ENCODE results near the gene ANKRD52. TPM values are rescaled to one million over a fixed set of nuclear protein-coding genes. Genes with fewer than 3 reads are reported as not detected.
A peak's percentile ranks its signal among the peaks of the same experiment; 100 is the strongest.

Gene ANKRD52
- total RNA-seq, 1 donor: 18.8 TPM

DNA sequence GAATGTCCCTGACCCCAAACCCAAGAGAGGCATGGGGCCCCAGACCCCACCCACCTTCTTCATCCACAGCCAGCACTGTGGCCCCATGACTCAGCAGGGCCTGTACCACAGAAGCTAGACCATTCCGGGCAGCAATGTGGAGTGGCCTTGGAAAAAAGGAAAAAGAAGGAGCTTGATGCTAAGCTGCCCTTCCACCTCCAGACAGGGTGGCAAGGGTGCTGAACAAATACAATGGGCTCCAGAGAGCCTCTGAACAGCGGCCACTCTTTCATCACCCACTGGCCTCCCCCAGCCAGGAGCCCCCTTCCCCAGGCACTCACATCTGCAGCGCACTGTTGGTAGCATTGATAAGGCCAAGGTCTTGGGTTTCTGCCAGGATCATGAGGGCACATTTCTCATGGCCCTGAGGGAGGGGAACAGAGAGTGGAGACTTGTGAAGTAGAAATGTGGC lies 14.4 kb downstream of the ANKRD52 start:
- no peak overlapping the region for H3K4me3 ChIP-seq (ENCODE audit: insufficient read depth, low read length)
- no peaks in the 10 kb centered on the region for H3K9me3 ChIP-seq (ENCODE audit: low read depth, low read length)
- DNase-seq (ENCODE audit: insufficient read length, low spot score, missing footprints): peak; percentile 88
- peaks cover 9% of the 10 kb centered on the region for H3K79me2 ChIP-seq (ENCODE audit: insufficient read depth, low read length)
- H3K27me3 ChIP-seq (ENCODE audit: insufficient read depth, low read length): no peaks in the 10 kb centered on the region
- no peak overlapping the region for H2AFZ ChIP-seq (ENCODE audit: low read length)
- peaks cover 7% of the 10 kb centered on the region for H3K4me1 ChIP-seq (ENCODE audit: insufficient read depth, low read length)
- H4K20me1 ChIP-seq (ENCODE audit: insufficient read depth, low read length): peaks cover 56% of the 10 kb centered on the region
- H3K36me3 ChIP-seq (ENCODE audit: insufficient read depth, low read length): peaks cover 86% of the 10 kb centered on the region
- H3K4me2 ChIP-seq (ENCODE audit: insufficient read depth, low read length): no peak overlapping the region
- TF ChIP-seq, protein P1, sequence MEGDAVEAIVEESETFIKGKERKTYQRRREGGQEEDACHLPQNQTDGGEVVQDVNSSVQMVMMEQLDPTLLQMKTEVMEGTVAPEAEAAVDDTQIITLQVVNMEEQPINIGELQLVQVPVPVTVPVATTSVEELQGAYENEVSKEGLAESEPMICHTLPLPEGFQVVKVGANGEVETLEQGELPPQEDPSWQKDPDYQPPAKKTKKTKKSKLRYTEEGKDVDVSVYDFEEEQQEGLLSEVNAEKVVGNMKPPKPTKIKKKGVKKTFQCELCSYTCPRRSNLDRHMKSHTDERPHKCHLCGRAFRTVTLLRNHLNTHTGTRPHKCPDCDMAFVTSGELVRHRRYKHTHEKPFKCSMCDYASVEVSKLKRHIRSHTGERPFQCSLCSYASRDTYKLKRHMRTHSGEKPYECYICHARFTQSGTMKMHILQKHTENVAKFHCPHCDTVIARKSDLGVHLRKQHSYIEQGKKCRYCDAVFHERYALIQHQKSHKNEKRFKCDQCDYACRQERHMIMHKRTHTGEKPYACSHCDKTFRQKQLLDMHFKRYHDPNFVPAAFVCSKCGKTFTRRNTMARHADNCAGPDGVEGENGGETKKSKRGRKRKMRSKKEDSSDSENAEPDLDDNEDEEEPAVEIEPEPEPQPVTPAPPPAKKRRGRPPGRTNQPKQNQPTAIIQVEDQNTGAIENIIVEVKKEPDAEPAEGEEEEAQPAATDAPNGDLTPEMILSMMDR (IDR thresholded peaks at IDR 0.05; ENCODE audit: extremely low read depth, low read depth, low read length): no peak
- no peak overlapping the region for H3K27ac ChIP-seq (ENCODE audit: low read depth, low read length)

DNA sequence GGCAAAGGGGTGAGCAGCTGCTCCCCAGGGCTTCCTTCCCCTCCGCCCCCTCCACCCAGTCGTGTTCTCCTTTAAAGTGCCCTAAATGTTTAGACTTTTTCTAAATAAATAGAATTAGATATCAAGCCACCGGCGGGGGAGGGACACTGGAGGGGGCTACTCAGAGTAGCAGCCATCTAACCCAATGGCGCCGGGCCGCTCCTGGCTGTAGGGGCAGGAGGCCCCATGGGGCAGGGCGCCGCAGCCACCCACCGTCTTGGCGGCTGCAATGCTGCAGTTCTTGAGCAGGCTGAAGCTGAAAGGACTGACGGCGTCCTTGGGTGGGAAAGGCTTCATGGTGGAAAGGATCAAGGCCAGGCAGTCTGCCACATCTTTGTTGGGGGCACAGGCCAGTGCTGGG lies 15.2 kb downstream of the ANKRD52 start:
- Histone ChIP-seq H3K79me2 (ENCODE audit: insufficient read depth, low read length) (peaks cover 5% of the 10 kb centered on the region), H3K4me2 (ENCODE audit: insufficient read depth, low read length) (no peak overlapping the region), H3K4me3 (ENCODE audit: insufficient read depth, low read length) (no peak overlapping the region), H3K36me3 (ENCODE audit: insufficient read depth, low read length) (peaks cover 81% of the 10 kb centered on the region), H3K9me3 (ENCODE audit: low read depth, low read length) (no peaks in the 10 kb centered on the region), H3K27ac (ENCODE audit: low read depth, low read length) (no peak overlapping the region), H3K27me3 (ENCODE audit: insufficient read depth, low read length) (no peaks in the 10 kb centered on the region), H4K20me1 (ENCODE audit: insufficient read depth, low read length) (peaks cover 52% of the 10 kb centered on the region), H3K4me1 (ENCODE audit: insufficient read depth, low read length) (peaks cover 7% of the 10 kb centered on the region), H2AFZ (ENCODE audit: low read length) (no peak overlapping the region)
- TF ChIP-seq, protein P1 (IDR thresholded peaks at IDR 0.05; ENCODE audit: extremely low read depth, low read depth, low read length): no peak
- no peak for DNase-seq (ENCODE audit: insufficient read length, low spot score, missing footprints)

DNA sequence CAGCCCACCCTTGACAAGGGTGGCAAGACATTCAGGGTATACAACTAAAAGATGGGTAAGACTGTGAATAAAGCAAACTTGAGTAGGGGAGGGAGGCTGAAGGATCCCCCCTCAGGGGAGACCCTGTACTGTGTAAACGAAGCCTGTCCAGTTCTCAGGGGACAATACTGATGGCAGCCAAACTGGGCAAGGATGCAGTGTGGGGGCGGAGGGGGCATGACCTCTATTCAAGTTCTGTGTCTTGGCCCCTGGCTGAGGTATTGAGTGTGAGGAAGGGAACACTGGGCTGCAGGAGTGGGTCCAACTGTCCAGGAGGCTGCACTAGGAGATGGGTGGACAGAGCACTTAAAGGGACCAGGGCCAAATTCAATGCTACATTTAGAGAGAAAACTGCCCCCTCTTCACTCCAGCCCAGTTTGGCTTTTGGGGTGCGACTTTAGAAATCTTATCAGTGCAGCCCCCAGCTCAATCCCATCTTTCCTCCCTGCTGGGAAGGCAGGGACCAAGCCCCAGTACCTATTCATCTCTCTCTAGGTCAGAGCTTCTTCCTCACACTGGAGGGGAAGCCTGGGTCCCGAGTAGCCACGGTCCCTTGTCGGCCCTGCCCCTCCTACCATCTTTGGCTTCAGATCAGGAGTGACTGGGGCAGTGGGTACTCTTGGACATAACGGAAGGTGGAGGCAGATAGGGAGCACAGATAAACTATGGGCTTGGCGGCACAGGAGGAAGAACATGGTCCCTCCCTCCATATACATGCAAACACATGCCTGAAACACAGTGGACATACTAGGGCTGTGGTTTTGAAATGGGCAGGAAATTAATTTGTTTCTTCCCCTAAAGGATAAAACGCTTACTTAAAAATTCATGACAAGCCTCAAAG lies 16.5 kb downstream of the ANKRD52 start:
- no peaks in the 10 kb centered on the region for H3K79me2 ChIP-seq (ENCODE audit: insufficient read depth, low read length)
- H3K4me3 ChIP-seq (ENCODE audit: insufficient read depth, low read length): no peak overlapping the region
- peaks cover 52% of the 10 kb centered on the region for H4K20me1 ChIP-seq (ENCODE audit: insufficient read depth, low read length)
- H2AFZ ChIP-seq (ENCODE audit: low read length): no peak overlapping the region
- no peaks in the 10 kb centered on the region for H3K27me3 ChIP-seq (ENCODE audit: insufficient read depth, low read length)
- H3K4me2 ChIP-seq (ENCODE audit: insufficient read depth, low read length): no peak overlapping the region
- H3K27ac ChIP-seq (ENCODE audit: low read depth, low read length): no peak overlapping the region
- H3K4me1 ChIP-seq (ENCODE audit: insufficient read depth, low read length): peaks cover 7% of the 10 kb centered on the region
- H3K36me3 ChIP-seq (ENCODE audit: insufficient read depth, low read length): peaks cover 76% of the 10 kb centered on the region
- peak; percentile 78 for DNase-seq (ENCODE audit: insufficient read length, low spot score, missing footprints)
- TF ChIP-seq, protein P1 (IDR thresholded peaks at IDR 0.05; ENCODE audit: extremely low read depth, low read depth, low read length): no peak
- no peaks in the 10 kb centered on the region for H3K9me3 ChIP-seq (ENCODE audit: low read depth, low read length)

DNA sequence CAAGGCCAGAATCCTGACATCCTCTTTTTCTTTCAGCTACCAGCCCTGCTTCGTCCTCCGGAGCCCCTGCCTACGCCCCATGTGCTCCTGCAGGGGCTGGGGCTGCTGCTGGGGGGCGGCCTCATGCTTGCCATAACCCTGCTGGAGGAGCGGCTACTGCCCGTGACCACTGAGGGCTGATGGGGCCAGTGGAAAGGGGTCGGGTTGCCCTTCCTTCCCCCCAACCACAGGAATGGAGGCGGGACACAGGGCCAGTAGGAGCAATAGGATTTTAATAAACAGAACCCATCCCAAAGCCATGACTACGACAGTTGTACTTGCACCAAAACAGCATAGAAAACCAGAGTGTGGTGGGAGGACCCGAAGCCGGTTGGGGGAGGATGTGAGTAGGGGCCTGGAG lies 20.6 kb downstream of the ANKRD52 start:
- Histone ChIP-seq H2AFZ (ENCODE audit: low read length) (no peak overlapping the region), H3K27ac (ENCODE audit: low read depth, low read length) (no peak overlapping the region), H3K27me3 (ENCODE audit: insufficient read depth, low read length) (no peaks in the 10 kb centered on the region), H4K20me1 (ENCODE audit: insufficient read depth, low read length) (peaks cover 27% of the 10 kb centered on the region), H3K36me3 (ENCODE audit: insufficient read depth, low read length) (peaks cover 38% of the 10 kb centered on the region), H3K4me2 (ENCODE audit: insufficient read depth, low read length) (no peak overlapping the region), H3K79me2 (ENCODE audit: insufficient read depth, low read length) (no peaks in the 10 kb centered on the region), H3K9me3 (ENCODE audit: low read depth, low read length) (no peaks in the 10 kb centered on the region), H3K4me3 (ENCODE audit: insufficient read depth, low read length) (no peak overlapping the region), H3K4me1 (ENCODE audit: insufficient read depth, low read length) (no peaks in the 10 kb centered on the region)
- peak; percentile 66 for DNase-seq (ENCODE audit: insufficient read length, low spot score, missing footprints)
- TF ChIP-seq, protein P1 (IDR thresholded peaks at IDR 0.05; ENCODE audit: extremely low read depth, low read depth, low read length): no peak

All from osteoblast (primary cell).